Vagina (tissue), 2 donors: ENCODE measurements around the gene CHIC2.

Experiments
- POLR2A ChIP-seq, 2 donors: fragments of 450-650 bp; IDR thresholded peaks; one replicate each; pipeline ENCODE4 v1.6.1; 2017; ENCODE audit warnings: antibody characterized with exemption in 2 of 2, mild to moderate bottlenecking in 2 of 2, moderate library complexity in 2 of 2
- TF ChIP-seq, protein P1 (sequence below), 3 experiments: fragments of 450-650 bp in 2 of 3; fragments of 200-600 bp in 1 of 3; sonication (generic) in 1 of 3; IDR thresholded peaks; one replicate each; pipeline ENCODE4 v1.5.1; 2017 to 2019; ENCODE audit warnings: antibody characterized with exemption in 3 of 3, mild to moderate bottlenecking in 2 of 3, moderate library complexity in 2 of 3

DNA sequence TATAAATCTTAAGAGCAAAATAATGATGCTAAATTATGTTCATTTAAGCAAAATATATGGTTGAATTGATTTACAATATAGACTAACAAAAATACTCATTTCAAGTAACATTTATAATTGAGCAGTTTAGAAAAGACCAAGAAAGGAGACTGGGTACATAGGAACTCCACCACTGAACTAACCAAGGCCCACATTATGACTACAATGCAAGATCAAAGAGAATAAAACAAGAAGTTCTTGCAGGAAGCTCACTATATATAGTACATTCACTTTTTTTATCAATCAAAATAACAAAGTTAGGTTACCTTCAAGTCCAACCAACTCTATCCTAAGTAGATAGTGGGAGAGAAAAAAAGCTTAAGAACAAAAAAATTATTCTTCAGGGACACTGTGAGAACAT lies 8.0 kb downstream of the CHIC2 start:
- TF ChIP-seq, protein P1, sequence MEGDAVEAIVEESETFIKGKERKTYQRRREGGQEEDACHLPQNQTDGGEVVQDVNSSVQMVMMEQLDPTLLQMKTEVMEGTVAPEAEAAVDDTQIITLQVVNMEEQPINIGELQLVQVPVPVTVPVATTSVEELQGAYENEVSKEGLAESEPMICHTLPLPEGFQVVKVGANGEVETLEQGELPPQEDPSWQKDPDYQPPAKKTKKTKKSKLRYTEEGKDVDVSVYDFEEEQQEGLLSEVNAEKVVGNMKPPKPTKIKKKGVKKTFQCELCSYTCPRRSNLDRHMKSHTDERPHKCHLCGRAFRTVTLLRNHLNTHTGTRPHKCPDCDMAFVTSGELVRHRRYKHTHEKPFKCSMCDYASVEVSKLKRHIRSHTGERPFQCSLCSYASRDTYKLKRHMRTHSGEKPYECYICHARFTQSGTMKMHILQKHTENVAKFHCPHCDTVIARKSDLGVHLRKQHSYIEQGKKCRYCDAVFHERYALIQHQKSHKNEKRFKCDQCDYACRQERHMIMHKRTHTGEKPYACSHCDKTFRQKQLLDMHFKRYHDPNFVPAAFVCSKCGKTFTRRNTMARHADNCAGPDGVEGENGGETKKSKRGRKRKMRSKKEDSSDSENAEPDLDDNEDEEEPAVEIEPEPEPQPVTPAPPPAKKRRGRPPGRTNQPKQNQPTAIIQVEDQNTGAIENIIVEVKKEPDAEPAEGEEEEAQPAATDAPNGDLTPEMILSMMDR (IDR thresholded peaks at IDR 0.05), result no peak
- no peak for TF ChIP-seq POLR2A (IDR thresholded peaks at IDR 0.05)
